Large intestine (tissue), 3 donors: Measurements from ENCODE around the gene ZNF483. TPM values are rescaled to one million over a fixed set of nuclear protein-coding genes. Genes with fewer than 3 reads are reported as not detected.
A peak's percentile ranks its signal among the peaks of the same experiment; 100 is the strongest.
"Not testable (repeated sequence)": the region's sequence is repeated elsewhere in the genome, so short reads cannot be mapped to it uniquely, and the experiment has no call there.

Experiments used
- DNase-seq, 2 donors: peaks; one replicate each; pipeline versions ENCODE4 v3.0.0 to v3.0.0-alpha.2; 2013
- H3K27ac ChIP-seq: one replicate; pipeline ENCODE4 v1.5.1; 2013; ENCODE audit warnings: low read length
- H3K27me3 ChIP-seq: 2 replicates; pipeline ENCODE4 v1.6.1; 2013; ENCODE audit warnings: low read length; ENCODE audit not compliant: control insufficient read depth, insufficient read depth
- H3K36me3 ChIP-seq: 2 replicates; pipeline ENCODE4 v1.6.1; 2013; ENCODE audit warnings: low read length; ENCODE audit not compliant: control insufficient read depth, insufficient read depth
- H3K4me1 ChIP-seq: one replicate; pipeline ENCODE4 v1.6.1; 2013; ENCODE audit warnings: low read length; ENCODE audit not compliant: control insufficient read depth, insufficient read depth
- H3K4me3 ChIP-seq: one replicate; pipeline ENCODE4 v1.5.1; 2013; ENCODE audit warnings: low read length
- H3K9me3 ChIP-seq: one replicate; pipeline ENCODE4 v1.6.1; 2013; ENCODE audit warnings: mild to moderate bottlenecking, low read depth, low read length, moderate library complexity; ENCODE audit not compliant: control insufficient read depth
- WGBS: methylation state at CpG from one replicate; pipeline ENCODE4 v1.1.5; 2013; ENCODE audit warnings: low lambda C conversion rate; ENCODE audit not compliant: insufficient coverage; 5-methylcytosine and 5-hydroxymethylcytosine counted together
- polyA plus RNA-seq: library from polyadenylated mRNA; unstranded; fragments of 120-200 nt; gene quantifications from one replicate; pipeline ENCODE4 v1.2.1, GENCODE V29; 2013

Gene ZNF483
- polyA plus RNA-seq, 1 donor = 0.99 TPM

GRCh38 chr9:111501005-111501562, 23.9 kb upstream of the ZNF483 start:
- Histone ChIP-seq H3K36me3 (no peaks in the 10 kb centered on the region), H3K4me1 (no peaks in the 10 kb centered on the region), H3K9me3 (peaks cover 2% of the 10 kb centered on the region), H3K27ac (no peak overlapping the region), H3K27me3 (no peaks in the 10 kb centered on the region), H3K4me3 (no peak overlapping the region)
- no CpG with 5 or more reads among the region's 16 CpGs for WGBS
- DNase-seq = no peak

- Histone ChIP-seq H3K36me3 (no peaks in the 10 kb centered on the region), H3K9me3 (peaks cover 2% of the 10 kb centered on the region), H3K4me3 (no peak overlapping the region), H3K27me3 (no peaks in the 10 kb centered on the region), H3K4me1 (no peaks in the 10 kb centered on the region), H3K27ac (no peak overlapping the region)
- DNase-seq = no peak
- no CpG with 5 or more reads among the region's 6 CpGs for WGBS
These were observed 23.3 kb upstream of the ZNF483 start for GRCh38 chr9:111501648-111502047.

- H3K4me1 ChIP-seq = no peaks in the 10 kb centered on the region
- H3K27me3 ChIP-seq = no peaks in the 10 kb centered on the region
- WGBS = no CpG with 5 or more reads among the region's 3 CpGs
- no peaks in the 10 kb centered on the region for H3K36me3 ChIP-seq
- no peak for DNase-seq
- no peak overlapping the region for H3K4me3 ChIP-seq
- H3K9me3 ChIP-seq = peaks cover 2% of the 10 kb centered on the region
- H3K27ac ChIP-seq = no peak overlapping the region
These were observed 22.5 kb upstream of the ZNF483 start for GRCh38 chr9:111502506-111502905.

GRCh38 chr9:111511581-111511980, 13.4 kb upstream of the ZNF483 start:
- DNase-seq, H3K4me3 ChIP-seq, H3K4me1 ChIP-seq, H3K27ac ChIP-seq, H3K36me3 ChIP-seq, H3K27me3 ChIP-seq, H3K9me3 ChIP-seq: not testable (repeated sequence)
- no CpG with 5 or more reads among the region's 6 CpGs for WGBS

DNA sequence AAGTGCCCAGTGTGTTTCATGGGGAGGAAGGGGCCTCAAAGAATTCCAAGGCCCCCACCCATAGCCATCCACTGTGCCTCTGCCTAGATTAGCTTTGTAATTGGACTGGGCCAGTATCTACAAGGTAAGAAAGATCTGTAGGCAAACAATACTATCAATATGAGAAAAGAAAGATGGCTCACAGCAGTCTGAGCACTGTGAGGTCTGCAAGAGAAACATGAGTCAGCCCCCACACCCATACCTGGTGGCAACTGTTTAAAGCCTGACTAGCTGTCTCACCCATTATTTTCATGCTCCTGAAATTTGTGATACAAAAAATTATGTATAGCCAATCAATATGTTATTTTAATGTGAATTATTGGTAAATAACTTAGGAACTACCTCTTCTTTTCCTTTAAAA, 10.0 kb upstream of the ZNF483 start:
- H3K4me3 ChIP-seq = no peak overlapping the region
- DNase-seq = no peak
- H3K36me3 ChIP-seq = no peaks in the 10 kb centered on the region
- H3K4me1 ChIP-seq = no peaks in the 10 kb centered on the region
- H3K9me3 ChIP-seq = peaks cover 3% of the 10 kb centered on the region
- H3K27me3 ChIP-seq = no peaks in the 10 kb centered on the region
- no peak overlapping the region for H3K27ac ChIP-seq

DNA sequence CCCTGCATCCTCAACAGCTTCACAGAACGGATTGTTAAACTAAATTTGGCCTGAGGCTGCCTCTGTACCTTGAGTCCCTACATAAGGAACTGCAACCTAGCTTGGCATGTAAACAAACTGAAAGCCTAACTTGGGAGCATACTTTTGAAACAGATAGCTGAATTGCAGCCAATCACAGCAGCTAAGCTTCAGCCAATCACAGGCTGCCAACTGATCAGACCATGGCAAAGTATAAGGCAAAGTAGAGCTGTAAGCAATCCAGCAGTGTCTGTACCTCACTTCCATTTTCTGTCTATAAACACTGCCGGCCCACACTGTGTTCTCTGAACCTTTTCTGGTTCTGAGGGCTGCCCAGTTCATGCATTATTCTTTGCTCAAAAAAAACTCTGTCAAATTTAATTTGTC, 8.9 kb upstream of the ZNF483 start:
- WGBS = 100% methylated on average over 1 of the region's 2 CpGs
- DNase-seq = no peak
- Histone ChIP-seq H3K4me1 (no peaks in the 10 kb centered on the region), H3K36me3 (no peaks in the 10 kb centered on the region), H3K27me3 (no peaks in the 10 kb centered on the region), H3K9me3 (no peaks in the 10 kb centered on the region), H3K27ac (no peak overlapping the region), H3K4me3 (no peak overlapping the region)

DNA sequence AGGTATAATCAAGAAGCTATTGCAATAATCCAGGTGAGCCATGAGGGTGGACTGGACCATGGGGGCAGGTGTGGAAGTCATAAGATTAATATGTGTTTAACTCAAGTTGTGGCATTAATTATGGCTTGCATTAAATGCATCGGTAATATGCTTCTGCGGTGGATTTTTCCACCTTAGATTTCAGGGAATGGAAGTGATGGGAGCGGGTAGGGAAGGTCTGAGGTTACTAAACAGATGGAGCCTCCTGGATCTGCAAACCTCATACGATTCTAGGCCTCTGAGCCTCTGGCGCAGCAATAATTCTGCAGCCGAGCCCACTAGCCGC, 286 bp upstream of the ZNF483 start:
- H3K9me3 ChIP-seq = no peaks in the 10 kb centered on the region
- H3K27ac ChIP-seq = no peak overlapping the region
- no CpG with 5 or more reads among the region's 7 CpGs for WGBS

GRCh38 chr9:111527347-111527746, 2.4 kb downstream of the ZNF483 start:
- H3K4me1 ChIP-seq = peaks cover 4% of the 10 kb centered on the region
- no peak overlapping the region for H3K27ac ChIP-seq
- no peaks in the 10 kb centered on the region for H3K9me3 ChIP-seq
- no peaks in the 10 kb centered on the region for H3K36me3 ChIP-seq
- peaks cover 15% of the 10 kb centered on the region for H3K27me3 ChIP-seq
- WGBS = no CpG with 5 or more reads among the region's 2 CpGs
- no peak for DNase-seq
- H3K4me3 ChIP-seq = no peak overlapping the region

More for the DNA sequence above, 286 bp upstream of the ZNF483 start:
- Histone ChIP-seq H3K4me3 (peak overlapping the region; percentile 58), H3K27me3 (peaks cover 15% of the 10 kb centered on the region), H3K36me3 (no peaks in the 10 kb centered on the region), H3K4me1 (peaks cover 4% of the 10 kb centered on the region)
- no peak for DNase-seq

- Histone ChIP-seq H3K4me1 (peaks cover 4% of the 10 kb centered on the region), H3K36me3 (no peaks in the 10 kb centered on the region), H3K27ac (no peak overlapping the region), H3K27me3 (peaks cover 15% of the 10 kb centered on the region), H3K4me3 (no peak overlapping the region), H3K9me3 (no peaks in the 10 kb centered on the region)
- DNase-seq = no peak
- no CpG with 5 or more reads among the region's 2 CpGs for WGBS
These were observed 4.8 kb downstream of the ZNF483 start for GRCh38 chr9:111529787-111530186.

DNA sequence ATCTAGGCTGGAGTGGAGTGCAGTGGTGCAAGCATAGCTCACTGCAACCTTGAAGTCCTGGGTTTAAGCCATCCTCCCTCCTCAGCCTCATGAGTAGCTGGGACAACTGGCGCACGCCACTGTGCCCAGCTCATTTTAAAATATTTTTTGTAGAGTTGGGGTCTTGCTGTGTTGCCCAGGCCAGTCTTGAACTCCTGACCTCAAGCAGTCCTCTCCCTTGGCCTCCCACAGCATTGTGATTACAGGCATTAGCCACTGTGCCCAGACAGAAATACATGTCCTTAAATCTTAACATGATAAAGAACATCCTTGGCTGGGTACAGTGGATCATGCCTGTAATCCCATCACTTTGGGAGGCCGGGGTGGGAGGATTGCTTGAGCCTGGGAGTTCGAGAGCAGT, 6.7 kb downstream of the ZNF483 start:
- H3K4me3 ChIP-seq = no peak overlapping the region
- H3K27ac ChIP-seq = no peak overlapping the region
- H3K9me3 ChIP-seq = peaks cover 4% of the 10 kb centered on the region
- H3K36me3 ChIP-seq = no peaks in the 10 kb centered on the region
- no peak for DNase-seq
- no CpG with 5 or more reads among the region's 4 CpGs for WGBS
- peaks cover 4% of the 10 kb centered on the region for H3K27me3 ChIP-seq
- H3K4me1 ChIP-seq = no peaks in the 10 kb centered on the region

DNA sequence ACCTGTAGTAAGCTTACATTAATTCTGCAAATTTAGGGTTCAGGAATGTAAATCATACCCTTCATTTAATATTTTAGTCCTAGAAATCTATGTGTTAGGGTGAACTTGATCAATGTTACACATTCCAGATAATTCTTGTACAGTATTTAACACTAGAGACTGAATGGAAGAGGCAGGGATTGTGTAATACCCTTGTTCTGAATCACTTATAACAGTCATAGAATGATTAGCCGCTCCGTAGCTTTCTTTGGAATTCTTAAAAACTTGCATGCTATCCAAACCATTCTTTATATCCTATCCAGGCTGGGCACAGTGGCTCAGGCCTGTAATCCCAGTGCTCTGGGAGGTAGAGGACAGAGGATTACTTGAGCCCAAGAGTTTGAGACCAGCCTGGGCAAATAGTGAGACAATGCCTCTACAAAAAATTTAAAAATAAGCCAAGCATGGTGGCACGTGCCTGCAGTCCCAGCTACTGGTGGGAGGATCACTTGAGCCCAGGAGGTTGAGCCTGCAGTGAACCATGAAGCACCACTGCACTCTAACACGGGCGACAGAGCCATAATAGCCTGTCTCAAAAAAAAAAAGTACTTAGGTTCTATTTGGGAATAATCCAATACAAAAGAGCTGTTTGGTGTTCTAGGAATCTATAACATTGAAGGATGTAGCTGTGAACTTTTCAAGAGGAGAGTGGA, 8.3 kb downstream of the ZNF483 start:
- Histone ChIP-seq H3K27me3 (no peaks in the 10 kb centered on the region), H3K36me3 (no peaks in the 10 kb centered on the region), H3K4me1 (no peaks in the 10 kb centered on the region), H3K9me3 (peaks cover 7% of the 10 kb centered on the region), H3K4me3 (no peak overlapping the region), H3K27ac (no peak overlapping the region)
- WGBS = no CpG with 5 or more reads among the region's 5 CpGs
- no peak for DNase-seq
